H1 (cell line): Measurements from ENCODE around the gene MAGEC3.

ENCODE experiments used
- CBX8 ChIP-seq: fragments of 300-800, 300-1000 bp; sonication (generic); IDR thresholded peaks from 2 replicates; pipeline ENCODE4 v1.7.1; 2016; ENCODE audit warnings: low read depth, low read length, borderline replicate concordance
- CREB1 ChIP-seq: IDR thresholded peaks from 2 replicates; pipeline ENCODE4 v1.6.1; 2012; ENCODE audit warnings: inconsistent platforms
- CTCF ChIP-seq, 3 experiments: IDR thresholded peaks; 1 replicate in 2 of 3; 2 replicates in 1 of 3; pipeline versions ENCODE4 v1.5.1 to v1.6.1; 2011; ENCODE audit warnings: low read length in 3 of 3, mild to moderate bottlenecking in 3 of 3, inconsistent platforms in 2 of 3, low read depth in 1 of 3, moderate library complexity in 1 of 3; ENCODE audit not compliant: insufficient read depth in 1 of 3; ENCODE audit errors: control extremely low read depth in 1 of 3
- EZH2 ChIP-seq: fragments of 200-600 bp; sonication (generic); IDR thresholded peaks from 2 replicates; pipeline ENCODE4 v1.7.1; 2012; ENCODE audit warnings: low read depth, mild to moderate bottlenecking, moderate library complexity, low read length, inconsistent platforms; ENCODE audit not compliant: severe bottlenecking
- MAX ChIP-seq: IDR thresholded peaks from 2 replicates; pipeline ENCODE4 v1.6.1; 2012; ENCODE audit warnings: inconsistent platforms
- NRF1 ChIP-seq: IDR thresholded peaks from 2 replicates; pipeline ENCODE4 v1.6.1; 2011; ENCODE audit warnings: mild to moderate bottlenecking, low read depth, low read length, improper control_type of control experiment
- POLR2A ChIP-seq, 2 experiments: IDR thresholded peaks; 1 replicate in 1 of 2; 2 replicates in 1 of 2; pipeline ENCODE4 v1.6.1; 2011; ENCODE audit warnings: low read depth in 2 of 2, low read length in 2 of 2, mild to moderate bottlenecking in 2 of 2; ENCODE audit errors: control extremely low read depth in 1 of 2
- SRF ChIP-seq: IDR thresholded peaks from 2 replicates; pipeline ENCODE4 v1.6.1; 2011; ENCODE audit warnings: mild to moderate bottlenecking, low read depth, low read length, moderate library complexity

GRCh38 chrX:141934059-141934641 is 96.0 kb downstream of the MAGEC3 start:
- TF ChIP-seq CTCF (IDR thresholded peaks at IDR 0.05; ENCODE audit: control extremely low read depth in 1 of 3, insufficient read depth in 1 of 3, low read depth in 1 of 3, low read length in 3 of 3): no peak
- TF ChIP-seq CBX8: no peak
- no peak for TF ChIP-seq CREB1
- TF ChIP-seq SRF: no peak
- no peak for TF ChIP-seq POLR2A (IDR thresholded peaks at IDR 0.05; ENCODE audit: control extremely low read depth in 1 of 2, low read depth in 2 of 2, low read length in 2 of 2)
- TF ChIP-seq MAX: no peak
- TF ChIP-seq NRF1: no peak
- TF ChIP-seq EZH2: no peak
